ENCODE data around the gene PPM1B.

PPM1B gene

GRCh38 chr2:44137872-44138551 lies 30.7 kb upstream of the PPM1B start:
- H4K20me1 ChIP-seq (ENCODE audit: control insufficient read depth, insufficient read depth, low read depth, low read length): no peaks in the 10 kb centered on the region
- H3K9me3 ChIP-seq (ENCODE audit: control insufficient read depth, insufficient read depth, low read length): no peaks in the 10 kb centered on the region
- no peak overlapping the region for H3K27ac ChIP-seq (ENCODE audit: low read depth, low read length)
- no peaks in the 10 kb centered on the region for H3K9me2 ChIP-seq (replicated peaks; ENCODE audit: control insufficient read depth, low read length)
- H3K4me2 ChIP-seq (ENCODE audit: low read length): no peak overlapping the region
- TF ChIP-seq, protein P1, sequence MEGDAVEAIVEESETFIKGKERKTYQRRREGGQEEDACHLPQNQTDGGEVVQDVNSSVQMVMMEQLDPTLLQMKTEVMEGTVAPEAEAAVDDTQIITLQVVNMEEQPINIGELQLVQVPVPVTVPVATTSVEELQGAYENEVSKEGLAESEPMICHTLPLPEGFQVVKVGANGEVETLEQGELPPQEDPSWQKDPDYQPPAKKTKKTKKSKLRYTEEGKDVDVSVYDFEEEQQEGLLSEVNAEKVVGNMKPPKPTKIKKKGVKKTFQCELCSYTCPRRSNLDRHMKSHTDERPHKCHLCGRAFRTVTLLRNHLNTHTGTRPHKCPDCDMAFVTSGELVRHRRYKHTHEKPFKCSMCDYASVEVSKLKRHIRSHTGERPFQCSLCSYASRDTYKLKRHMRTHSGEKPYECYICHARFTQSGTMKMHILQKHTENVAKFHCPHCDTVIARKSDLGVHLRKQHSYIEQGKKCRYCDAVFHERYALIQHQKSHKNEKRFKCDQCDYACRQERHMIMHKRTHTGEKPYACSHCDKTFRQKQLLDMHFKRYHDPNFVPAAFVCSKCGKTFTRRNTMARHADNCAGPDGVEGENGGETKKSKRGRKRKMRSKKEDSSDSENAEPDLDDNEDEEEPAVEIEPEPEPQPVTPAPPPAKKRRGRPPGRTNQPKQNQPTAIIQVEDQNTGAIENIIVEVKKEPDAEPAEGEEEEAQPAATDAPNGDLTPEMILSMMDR (IDR thresholded peaks at IDR 0.05; ENCODE audit: low read depth, low read length, poor library complexity, severe bottlenecking): no peak
- TF ChIP-seq EZH2phosphoT487 (IDR thresholded peaks at IDR 0.05; ENCODE audit: borderline replicate concordance, low read length): no peak
- no peaks in the 10 kb centered on the region for H3K27me3 ChIP-seq (ENCODE audit: control insufficient read depth, low read length)
- H3F3A ChIP-seq (ENCODE audit: control insufficient read depth, insufficient read depth): no peaks in the 10 kb centered on the region
- no peaks in the 10 kb centered on the region for H3K36me3 ChIP-seq (ENCODE audit: control insufficient read depth, low read length)
- H3K4me3 ChIP-seq (ENCODE audit: low read length): no peak overlapping the region
- no peaks in the 10 kb centered on the region for H3K79me2 ChIP-seq (ENCODE audit: control insufficient read depth, low read length)
- no peaks in the 10 kb centered on the region for H3K4me1 ChIP-seq (ENCODE audit: control insufficient read depth, low read length)

DNA sequence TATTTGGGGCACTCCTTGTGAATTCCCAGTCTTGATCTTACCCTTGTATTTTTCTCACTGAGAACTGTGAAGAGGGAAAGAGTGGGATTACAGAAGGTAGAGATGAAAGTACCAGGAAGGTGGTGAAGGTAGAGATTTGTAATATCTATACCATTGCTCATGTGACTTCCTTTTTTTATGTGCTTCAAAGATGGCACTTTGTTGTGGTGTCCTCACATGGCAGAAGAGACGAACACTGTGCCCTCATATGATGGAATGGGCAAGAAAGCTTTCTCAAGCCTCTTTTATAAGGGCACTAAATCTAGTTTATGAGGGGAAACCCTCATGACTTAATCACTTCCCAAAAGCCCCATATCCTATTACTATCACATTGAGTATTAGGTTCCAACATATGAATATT lies 28.9 kb upstream of the PPM1B start:
- Histone ChIP-seq H3F3A (ENCODE audit: control insufficient read depth, insufficient read depth) (no peaks in the 10 kb centered on the region), H3K4me3 (ENCODE audit: low read length) (no peak overlapping the region), H4K20me1 (ENCODE audit: control insufficient read depth, insufficient read depth, low read depth, low read length) (no peaks in the 10 kb centered on the region), H3K36me3 (ENCODE audit: control insufficient read depth, low read length) (no peaks in the 10 kb centered on the region), H3K4me2 (ENCODE audit: low read length) (no peak overlapping the region), H3K9me2 (replicated peaks; ENCODE audit: control insufficient read depth, low read length) (no peaks in the 10 kb centered on the region), H3K9me3 (ENCODE audit: control insufficient read depth, insufficient read depth, low read length) (no peaks in the 10 kb centered on the region), H3K4me1 (ENCODE audit: control insufficient read depth, low read length) (no peaks in the 10 kb centered on the region), H3K79me2 (ENCODE audit: control insufficient read depth, low read length) (no peaks in the 10 kb centered on the region), H3K27me3 (ENCODE audit: control insufficient read depth, low read length) (no peaks in the 10 kb centered on the region), H3K27ac (ENCODE audit: low read depth, low read length) (no peak overlapping the region)
- no peak for TF ChIP-seq EZH2phosphoT487 (IDR thresholded peaks at IDR 0.05; ENCODE audit: borderline replicate concordance, low read length)
- TF ChIP-seq, protein P1 (IDR thresholded peaks at IDR 0.05; ENCODE audit: low read depth, low read length, poor library complexity, severe bottlenecking): no peak

GRCh38 chr2:44142306-44142705 lies 26.4 kb upstream of the PPM1B start:
- no peak overlapping the region for H3K27ac ChIP-seq (ENCODE audit: low read depth, low read length)
- no peaks in the 10 kb centered on the region for H3K9me3 ChIP-seq (ENCODE audit: control insufficient read depth, insufficient read depth, low read length)
- no peaks in the 10 kb centered on the region for H4K20me1 ChIP-seq (ENCODE audit: control insufficient read depth, insufficient read depth, low read depth, low read length)
- H3K9me2 ChIP-seq (replicated peaks; ENCODE audit: control insufficient read depth, low read length): no peaks in the 10 kb centered on the region
- H3K79me2 ChIP-seq (ENCODE audit: control insufficient read depth, low read length): no peaks in the 10 kb centered on the region
- TF ChIP-seq EZH2phosphoT487 (IDR thresholded peaks at IDR 0.05; ENCODE audit: borderline replicate concordance, low read length): no peak
- TF ChIP-seq, protein P1 (IDR thresholded peaks at IDR 0.05; ENCODE audit: low read depth, low read length, poor library complexity, severe bottlenecking): no peak
- no peaks in the 10 kb centered on the region for H3F3A ChIP-seq (ENCODE audit: control insufficient read depth, insufficient read depth)
- H3K27me3 ChIP-seq (ENCODE audit: control insufficient read depth, low read length): no peaks in the 10 kb centered on the region
- no peaks in the 10 kb centered on the region for H3K4me1 ChIP-seq (ENCODE audit: control insufficient read depth, low read length)
- H3K4me2 ChIP-seq (ENCODE audit: low read length): no peak overlapping the region
- no peak overlapping the region for H3K4me3 ChIP-seq (ENCODE audit: low read length)
- no peaks in the 10 kb centered on the region for H3K36me3 ChIP-seq (ENCODE audit: control insufficient read depth, low read length)
